ENCODE data around the gene KCNG4. TPM values are rescaled to one million over a fixed set of nuclear protein-coding genes. Genes with fewer than 3 reads are reported as not detected.

Gene KCNG4
- total RNA-seq, 1 donor from 2014 or later, result not detected

GRCh38 chr16:84199097-84199496 lies 40.7 kb downstream of the KCNG4 start:
- intact Hi-C loops (cut with micrococcal nuclease), result no loop called here
- no peak overlapping the region for H3K27ac Mint-ChIP-seq
- DNase-seq, result no peak
- no peaks in the 10 kb centered on the region for H3K36me3 Mint-ChIP-seq (ENCODE audit: low read depth)
- H3K9me3 Mint-ChIP-seq, result no peaks in the 10 kb centered on the region
- H3K4me1 Mint-ChIP-seq, result peaks cover 7% of the 10 kb centered on the region
- H3K27me3 Mint-ChIP-seq, result peaks cover 2% of the 10 kb centered on the region
- no peak overlapping the region for H3K4me3 Mint-ChIP-seq

- H3K9me3 Mint-ChIP-seq, result no peaks in the 10 kb centered on the region
- no peaks in the 10 kb centered on the region for H3K36me3 Mint-ChIP-seq (ENCODE audit: low read depth)
- no peak overlapping the region for H3K27ac Mint-ChIP-seq
- peaks cover 2% of the 10 kb centered on the region for H3K27me3 Mint-ChIP-seq
- intact Hi-C loops (cut with micrococcal nuclease), result no loop called here
- peaks cover 13% of the 10 kb centered on the region for H3K4me1 Mint-ChIP-seq
- DNase-seq, result no peak
- no peak overlapping the region for H3K4me3 Mint-ChIP-seq
Observed at GRCh38 chr16:84198401-84198800, 41.4 kb downstream of the KCNG4 start.

- no peaks in the 10 kb centered on the region for H3K9me3 Mint-ChIP-seq
- intact Hi-C loops (cut with micrococcal nuclease), result no loop called here
Observed at GRCh38 chr16:84197466-84198128, 42.2 kb downstream of the KCNG4 start.

GRCh38 chr16:84196727-84197394 lies 43.0 kb downstream of the KCNG4 start:
- H3K9me3 Mint-ChIP-seq, result no peaks in the 10 kb centered on the region
- peaks cover 2% of the 10 kb centered on the region for H3K27me3 Mint-ChIP-seq
- intact Hi-C loops (cut with micrococcal nuclease), result no loop called here
- no peak overlapping the region for H3K4me3 Mint-ChIP-seq
- peaks cover 17% of the 10 kb centered on the region for H3K4me1 Mint-ChIP-seq
- no peak overlapping the region for H3K27ac Mint-ChIP-seq
- DNase-seq, result no peak
- H3K36me3 Mint-ChIP-seq (ENCODE audit: low read depth), result no peaks in the 10 kb centered on the region

More at GRCh38 chr16:84197466-84198128, 42.2 kb downstream of the KCNG4 start:
- no peaks in the 10 kb centered on the region for H3K36me3 Mint-ChIP-seq (ENCODE audit: low read depth)
- DNase-seq, result no peak
- peaks cover 17% of the 10 kb centered on the region for H3K4me1 Mint-ChIP-seq
- no peak overlapping the region for H3K27ac Mint-ChIP-seq
- no peak overlapping the region for H3K4me3 Mint-ChIP-seq
- peaks cover 2% of the 10 kb centered on the region for H3K27me3 Mint-ChIP-seq

- H3K4me1 Mint-ChIP-seq, result peaks cover 17% of the 10 kb centered on the region
Observed at GRCh38 chr16:84196101-84196500, 43.7 kb downstream of the KCNG4 start.

GRCh38 chr16:84195201-84196093 lies 44.4 kb downstream of the KCNG4 start:
- intact Hi-C loops (cut with micrococcal nuclease), result no loop called here
- no peak for DNase-seq
- Mint-ChIP-seq H3K27ac (no peak overlapping the region), H3K4me1 (peaks cover 17% of the 10 kb centered on the region), H3K36me3 (ENCODE audit: low read depth) (no peaks in the 10 kb centered on the region), H3K4me3 (no peak overlapping the region), H3K27me3 (peaks cover 2% of the 10 kb centered on the region), H3K9me3 (no peaks in the 10 kb centered on the region)

More at GRCh38 chr16:84196101-84196500, 43.7 kb downstream of the KCNG4 start:
- Mint-ChIP-seq H3K27me3 (peaks cover 2% of the 10 kb centered on the region), H3K9me3 (no peaks in the 10 kb centered on the region), H3K36me3 (ENCODE audit: low read depth) (no peaks in the 10 kb centered on the region), H3K27ac (no peak overlapping the region), H3K4me3 (no peak overlapping the region)
- DNase-seq, result no peak
- intact Hi-C loops (cut with micrococcal nuclease), result no loop called here

GRCh38 chr16:84194470-84195200 lies 45.2 kb downstream of the KCNG4 start:
- Mint-ChIP-seq H3K4me1 (peaks cover 17% of the 10 kb centered on the region), H3K9me3 (no peaks in the 10 kb centered on the region), H3K36me3 (ENCODE audit: low read depth) (no peaks in the 10 kb centered on the region), H3K27ac (peak overlapping the region; percentile 19), H3K27me3 (peaks cover 2% of the 10 kb centered on the region), H3K4me3 (no peak overlapping the region)
- intact Hi-C loops (cut with micrococcal nuclease), result no loop called here
- peak; percentile 82 for DNase-seq

- H3K4me1 Mint-ChIP-seq, result peaks cover 17% of the 10 kb centered on the region
- intact Hi-C loops (cut with micrococcal nuclease), result no loop called here
- no peaks in the 10 kb centered on the region for H3K36me3 Mint-ChIP-seq (ENCODE audit: low read depth)
- H3K4me3 Mint-ChIP-seq, result peak overlapping the region; percentile 39
- no peak for DNase-seq
- peak overlapping the region; percentile 71 for H3K27ac Mint-ChIP-seq
- peaks cover 1% of the 10 kb centered on the region for H3K27me3 Mint-ChIP-seq
- H3K9me3 Mint-ChIP-seq, result no peaks in the 10 kb centered on the region
Observed at GRCh38 chr16:84194018-84194417, 45.8 kb downstream of the KCNG4 start.

- H3K27ac Mint-ChIP-seq, result peak overlapping the region; percentile 71
- intact Hi-C loops (cut with micrococcal nuclease), result no loop called here
- peak overlapping the region; percentile 39 for H3K4me3 Mint-ChIP-seq
- H3K27me3 Mint-ChIP-seq, result no peaks in the 10 kb centered on the region
- peaks cover 17% of the 10 kb centered on the region for H3K4me1 Mint-ChIP-seq
- no peaks in the 10 kb centered on the region for H3K36me3 Mint-ChIP-seq (ENCODE audit: low read depth)
- no peaks in the 10 kb centered on the region for H3K9me3 Mint-ChIP-seq
- peak; percentile 68 for DNase-seq
Observed at GRCh38 chr16:84193480-84193879, 46.3 kb downstream of the KCNG4 start.

GRCh38 chr16:84191466-84191865 lies 48.3 kb downstream of the KCNG4 start:
- Mint-ChIP-seq H3K27ac (no peak overlapping the region), H3K4me3 (no peak overlapping the region), H3K4me1 (peaks cover 17% of the 10 kb centered on the region), H3K9me3 (no peaks in the 10 kb centered on the region), H3K27me3 (no peaks in the 10 kb centered on the region), H3K36me3 (ENCODE audit: low read depth) (no peaks in the 10 kb centered on the region)
- intact Hi-C loops (cut with micrococcal nuclease), result no loop called here
- DNase-seq, result no peak

GRCh38 chr16:84190731-84191388 lies 49.0 kb downstream of the KCNG4 start, which contains the start of gene ADAD2:
ADAD2 (plus strand) TSS chr16:84191157; CDS start chr16:84191231, 74 bp downstream.
- peak; percentile 64 for DNase-seq
- intact Hi-C loops (cut with micrococcal nuclease), result no loop called here
- H3K4me1 Mint-ChIP-seq, result peaks cover 20% of the 10 kb centered on the region
- H3K36me3 Mint-ChIP-seq (ENCODE audit: low read depth), result no peaks in the 10 kb centered on the region
- no peaks in the 10 kb centered on the region for H3K9me3 Mint-ChIP-seq
- H3K27ac Mint-ChIP-seq, result no peak within 1 kb of the TSS
- no peak within 1 kb of the TSS for H3K4me3 Mint-ChIP-seq
- no peaks in the 10 kb centered on the region for H3K27me3 Mint-ChIP-seq

- Mint-ChIP-seq H3K9me3 (no peaks in the 10 kb centered on the region), H3K4me3 (peak within 1 kb of the TSS; percentile 94), H3K27ac (peak within 1 kb of the TSS; percentile 95), H3K27me3 (no peaks in the 10 kb centered on the region), H3K36me3 (ENCODE audit: low read depth) (peaks cover 21% of the 10 kb centered on the region), H3K4me1 (peaks cover 18% of the 10 kb centered on the region)
- intact Hi-C loops (cut with micrococcal nuclease), result loop anchor here (1.0 to 5.0 kb wide), 5 partner anchors 42 to 235 kb away; partner anchors contain the start of genes DNAAF1, HSDL1, MBTPS1 and OSGIN1
- DNase-seq, result peak; percentile 97
Observed at GRCh38 chr16:84186685-84187437, 53.0 kb downstream of the KCNG4 start, which contains the start of gene TAF1C. TAF1C (minus strand) TSS chr16:84187057; CDS start chr16:84184988, 2,069 bp downstream.
